Measurements from ENCODE around the gene MUC22. TPM values are rescaled to one million over a fixed set of nuclear protein-coding genes. Genes with fewer than 3 reads are reported as not detected.
"Not testable (repeated sequence)": the region's sequence is repeated elsewhere in the genome, so short reads cannot be mapped to it uniquely, and the experiment has no call there.

MUC22 gene
- total RNA-seq, 1 donor from 2014 or later, result 0.06 TPM

GRCh38 chr6:30991891-30992290, 18.4 kb upstream of the MUC22 start:
- no peak for DNase-seq (ENCODE audit: low read depth)
- TF ChIP-seq CTCF (conservative IDR thresholded peaks at IDR 0.05; ENCODE audit: low read depth, low read length), result no peak
- H3K4me3 ChIP-seq (ENCODE audit: low read depth, low read length), result no peak overlapping the region

- no peak for TF ChIP-seq CTCF (conservative IDR thresholded peaks at IDR 0.05; ENCODE audit: low read depth, low read length)
- DNase-seq (ENCODE audit: low read depth), result no peak
- no peak overlapping the region for H3K4me3 ChIP-seq (ENCODE audit: low read depth, low read length)
Measured at GRCh38 chr6:30997301-30997700, 13.0 kb upstream of the MUC22 start.

- H3K4me3 ChIP-seq (ENCODE audit: low read depth, low read length), result no peak overlapping the region
- no peak for DNase-seq (ENCODE audit: low read depth)
- TF ChIP-seq CTCF (conservative IDR thresholded peaks at IDR 0.05; ENCODE audit: low read depth, low read length), result no peak
Measured at GRCh38 chr6:30998785-30999184, 11.5 kb upstream of the MUC22 start.

- H3K4me3 ChIP-seq (ENCODE audit: low read depth, low read length); DNase-seq (ENCODE audit: low read depth): not testable (repeated sequence)
Measured at GRCh38 chr6:31000067-31000860, 10.0 kb upstream of the MUC22 start.

- no peak for TF ChIP-seq CTCF (conservative IDR thresholded peaks at IDR 0.05; ENCODE audit: low read depth, low read length)
- no peak for DNase-seq (ENCODE audit: low read depth)
- no peak overlapping the region for H3K4me3 ChIP-seq (ENCODE audit: low read depth, low read length)
Measured at GRCh38 chr6:31001281-31001888, 8.9 kb upstream of the MUC22 start.

- no peak overlapping the region for H3K4me3 ChIP-seq (ENCODE audit: low read depth, low read length)
- no peak for TF ChIP-seq CTCF (conservative IDR thresholded peaks at IDR 0.05; ENCODE audit: low read depth, low read length)
- no peak for DNase-seq (ENCODE audit: low read depth)
Measured at GRCh38 chr6:31002471-31002870, 7.8 kb upstream of the MUC22 start.

GRCh38 chr6:31004794-31005193, 5.5 kb upstream of the MUC22 start:
- no peak for DNase-seq (ENCODE audit: low read depth)
- TF ChIP-seq CTCF (conservative IDR thresholded peaks at IDR 0.05; ENCODE audit: low read depth, low read length), result no peak
- no peak overlapping the region for H3K4me3 ChIP-seq (ENCODE audit: low read depth, low read length)

All from epithelial cell of proximal tubule (primary cell).